NCI-H2196 (cell line): ENCODE measurements around the gene MVB12B.

Experiments
- DNase-seq: peaks from one replicate; lab custom pipeline; 2025; ENCODE audit not compliant: unreplicated experiment; lab: John Stamatoyannopoulos, UW

Gene MVB12B

DNA sequence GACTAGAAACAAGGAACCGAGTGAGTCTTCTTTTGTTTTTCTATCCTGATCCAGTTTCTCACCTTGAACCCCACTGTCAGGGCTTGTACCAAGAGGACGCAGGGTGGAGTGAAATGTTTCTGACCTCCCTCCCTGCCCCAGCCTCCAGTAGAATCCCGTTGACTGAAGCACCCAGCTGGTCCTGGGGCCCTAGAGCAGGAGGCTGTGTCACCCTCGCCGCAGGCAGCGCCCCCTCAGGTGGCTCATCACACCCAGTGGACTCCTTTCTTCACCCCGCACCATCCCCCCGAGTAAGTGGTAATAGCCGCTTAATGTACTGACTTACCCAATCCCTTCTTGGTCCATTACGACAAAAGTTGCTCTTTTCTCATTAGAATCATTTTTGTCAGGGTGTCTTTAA is 53.8 kb downstream of the MVB12B start:
- no peak for DNase-seq

DNA sequence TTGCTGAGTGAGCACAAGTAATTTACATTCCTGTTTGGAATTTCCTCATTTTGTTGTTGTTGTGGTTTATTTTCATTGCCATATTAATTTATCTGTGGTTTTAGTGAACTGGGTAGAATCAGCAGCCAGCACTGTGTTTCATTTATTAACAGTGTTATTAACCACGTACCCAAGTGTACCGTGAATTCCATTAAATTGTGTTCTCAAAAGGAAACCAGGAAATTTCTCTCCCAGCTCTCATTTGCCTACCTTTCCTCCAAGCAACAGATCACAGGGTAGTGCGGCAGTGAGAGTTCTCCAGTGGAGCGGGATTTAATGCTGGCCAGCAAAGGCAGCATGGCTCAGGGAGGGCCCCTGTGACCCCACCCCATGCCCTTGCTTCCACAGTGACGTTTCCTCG is 54.6 kb downstream of the MVB12B start:
- DNase-seq, result no peak

DNA sequence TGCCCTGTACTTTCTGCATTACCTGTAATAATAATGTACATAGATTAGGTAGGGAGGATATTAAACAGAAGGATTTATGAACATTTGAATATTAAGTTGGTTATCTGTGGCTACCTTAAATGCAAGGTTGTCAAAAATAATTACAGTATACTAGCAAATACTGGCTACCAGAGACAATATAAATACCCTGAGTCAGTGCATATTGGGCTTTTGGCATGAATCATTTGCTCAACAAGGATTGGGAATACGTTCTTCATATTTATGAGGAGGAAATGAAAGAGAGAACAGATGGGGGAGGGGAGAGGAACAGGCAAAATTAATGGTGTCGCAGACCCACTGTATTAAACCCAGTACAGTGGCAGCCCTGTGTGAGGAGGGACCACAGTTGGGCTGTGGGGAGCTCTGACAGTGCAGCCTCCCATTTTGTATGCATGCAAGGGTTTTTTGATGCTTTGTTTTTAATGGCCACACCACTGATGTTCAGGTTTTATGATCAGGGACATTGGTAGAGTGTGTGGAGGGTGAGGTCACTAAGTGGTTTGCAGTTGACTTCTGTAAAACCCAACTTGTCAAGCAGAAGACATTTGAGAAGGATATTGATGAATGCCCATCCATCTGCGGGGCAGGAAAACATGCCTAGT is 56.9 kb downstream of the MVB12B start:
- DNase-seq, result no peak

DNA sequence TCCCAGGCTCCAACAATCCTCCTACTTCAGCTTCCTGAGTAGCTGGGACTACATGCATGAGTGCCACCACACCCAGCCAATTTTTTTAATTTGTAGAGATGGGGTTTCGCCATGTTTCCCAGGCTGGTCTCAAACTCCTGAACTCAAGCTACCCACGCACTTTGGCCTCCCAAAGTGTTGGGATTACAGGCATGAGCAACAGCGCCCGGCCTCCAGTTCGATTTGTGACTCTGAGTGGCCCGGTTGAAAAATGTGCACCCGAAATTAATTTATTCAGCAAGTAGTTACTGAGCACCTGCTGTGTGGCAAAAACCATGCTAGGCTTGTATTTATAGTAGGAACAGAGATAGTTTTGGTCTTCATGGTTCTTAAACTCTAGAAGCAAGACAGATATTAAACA is 58.3 kb downstream of the MVB12B start:
- no peak for DNase-seq

DNA sequence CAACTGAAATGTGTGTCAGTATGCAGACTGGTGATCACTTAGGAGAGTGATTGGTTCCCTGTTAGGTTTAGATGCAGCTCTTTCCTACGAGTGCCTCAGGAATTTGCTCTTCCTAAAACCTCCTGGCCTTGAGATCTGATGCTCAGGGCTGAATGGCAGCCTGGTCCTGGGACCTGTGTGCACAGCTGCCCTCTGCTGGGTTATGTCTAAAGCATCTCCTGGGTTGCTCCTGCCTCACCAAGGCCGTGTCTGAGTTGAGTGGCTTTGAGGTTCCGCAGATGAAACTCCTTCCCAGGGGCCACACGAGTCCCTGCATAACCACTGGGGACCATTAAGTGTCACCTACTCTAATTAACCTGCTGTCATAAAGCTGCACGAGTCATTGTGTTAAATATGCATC is 59.5 kb downstream of the MVB12B start:
- DNase-seq, result no peak

DNA sequence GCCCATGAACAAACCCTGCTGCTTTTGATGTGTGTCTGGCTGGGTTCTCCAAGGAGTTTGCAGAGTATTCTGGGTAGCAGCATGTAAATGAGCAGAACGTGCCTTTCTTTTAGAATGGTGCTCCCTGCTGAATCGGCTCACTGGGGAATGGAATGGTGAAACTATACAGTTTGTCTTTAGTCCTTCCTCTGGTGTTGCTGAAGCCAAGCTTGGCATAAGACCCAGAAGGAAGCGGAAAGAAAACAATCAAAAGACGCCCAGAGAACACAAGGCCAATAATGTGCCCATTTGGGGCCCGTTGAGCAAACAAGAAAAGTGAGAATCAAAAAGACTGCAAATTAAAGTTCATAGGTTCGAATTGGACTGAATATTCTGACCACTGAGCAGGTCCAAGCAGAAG is 60.1 kb downstream of the MVB12B start:
- no peak for DNase-seq

DNA sequence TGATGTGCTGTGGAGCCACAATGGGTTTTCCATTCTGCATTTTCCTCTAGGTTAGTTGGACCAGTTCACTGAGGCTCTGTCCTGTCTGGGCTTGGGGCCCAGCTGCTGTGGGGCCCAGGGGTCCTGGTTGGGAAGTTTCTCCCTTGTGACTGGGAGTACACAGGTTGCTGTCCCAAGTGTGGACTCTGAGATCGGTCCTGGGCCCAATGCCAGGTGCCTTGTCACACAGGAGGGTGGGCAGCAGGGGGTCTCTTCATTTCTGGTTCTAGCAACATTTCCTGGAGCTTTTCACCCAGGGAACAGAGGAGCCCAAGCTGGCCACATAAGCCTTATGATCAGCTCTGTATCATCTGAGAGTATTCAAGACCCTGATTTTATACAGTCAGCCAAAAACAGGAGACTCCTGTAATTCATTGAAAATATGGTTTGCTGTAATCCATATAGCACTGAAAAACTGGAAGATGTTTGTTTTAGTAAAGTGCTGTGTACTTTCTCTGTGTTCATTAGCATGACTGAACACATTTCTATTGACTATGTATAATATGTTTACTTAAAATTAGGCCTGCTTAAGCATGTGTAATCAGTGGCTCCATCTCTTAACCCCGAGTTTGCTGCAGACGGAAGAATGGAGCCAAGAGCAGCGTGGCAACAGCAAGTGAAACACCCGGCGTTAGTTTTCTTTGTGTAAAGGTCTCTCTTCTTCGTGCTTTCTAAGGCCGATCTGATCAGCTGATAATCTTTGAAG is 62.5 kb downstream of the MVB12B start:
- no peak for DNase-seq

DNA sequence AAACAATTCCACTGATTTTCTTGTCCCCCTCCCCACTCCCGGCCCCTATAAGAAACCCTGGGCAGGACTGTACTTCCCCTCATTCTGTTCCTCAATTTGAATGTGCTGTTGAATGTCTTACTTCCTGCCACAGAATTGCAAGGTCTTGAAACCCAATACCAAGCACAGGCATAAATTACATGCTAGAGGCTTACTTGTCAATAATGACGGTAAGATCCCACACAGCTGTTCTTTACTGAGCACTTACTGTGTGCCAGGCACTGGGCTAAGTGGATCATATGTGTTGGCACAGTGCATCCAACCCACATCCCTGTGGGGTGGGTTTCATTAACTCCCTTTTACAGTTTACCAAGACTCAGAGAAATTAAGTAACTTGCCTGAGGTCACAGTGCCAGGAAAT is 63.4 kb downstream of the MVB12B start:
- no peak for DNase-seq

DNA sequence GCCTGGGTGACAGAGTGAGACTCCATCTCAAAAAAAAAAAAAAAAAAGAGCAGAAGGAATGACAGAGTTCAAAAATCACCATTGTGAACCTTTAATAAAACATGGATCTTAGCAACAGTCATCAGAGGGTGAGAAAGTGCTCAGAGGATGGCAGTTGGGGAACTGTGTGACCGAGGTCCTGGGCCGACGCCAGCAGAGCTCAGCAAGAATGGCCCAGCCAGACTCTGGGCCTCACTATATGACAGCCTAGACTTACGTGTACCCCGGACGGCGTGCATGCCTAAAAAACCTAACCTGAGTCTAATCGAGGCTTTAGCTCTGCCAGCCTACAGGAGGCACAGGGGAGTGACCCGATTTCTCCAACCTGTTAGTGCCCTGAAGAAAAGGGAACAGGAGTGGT is 64.3 kb downstream of the MVB12B start:
- no peak for DNase-seq

DNA sequence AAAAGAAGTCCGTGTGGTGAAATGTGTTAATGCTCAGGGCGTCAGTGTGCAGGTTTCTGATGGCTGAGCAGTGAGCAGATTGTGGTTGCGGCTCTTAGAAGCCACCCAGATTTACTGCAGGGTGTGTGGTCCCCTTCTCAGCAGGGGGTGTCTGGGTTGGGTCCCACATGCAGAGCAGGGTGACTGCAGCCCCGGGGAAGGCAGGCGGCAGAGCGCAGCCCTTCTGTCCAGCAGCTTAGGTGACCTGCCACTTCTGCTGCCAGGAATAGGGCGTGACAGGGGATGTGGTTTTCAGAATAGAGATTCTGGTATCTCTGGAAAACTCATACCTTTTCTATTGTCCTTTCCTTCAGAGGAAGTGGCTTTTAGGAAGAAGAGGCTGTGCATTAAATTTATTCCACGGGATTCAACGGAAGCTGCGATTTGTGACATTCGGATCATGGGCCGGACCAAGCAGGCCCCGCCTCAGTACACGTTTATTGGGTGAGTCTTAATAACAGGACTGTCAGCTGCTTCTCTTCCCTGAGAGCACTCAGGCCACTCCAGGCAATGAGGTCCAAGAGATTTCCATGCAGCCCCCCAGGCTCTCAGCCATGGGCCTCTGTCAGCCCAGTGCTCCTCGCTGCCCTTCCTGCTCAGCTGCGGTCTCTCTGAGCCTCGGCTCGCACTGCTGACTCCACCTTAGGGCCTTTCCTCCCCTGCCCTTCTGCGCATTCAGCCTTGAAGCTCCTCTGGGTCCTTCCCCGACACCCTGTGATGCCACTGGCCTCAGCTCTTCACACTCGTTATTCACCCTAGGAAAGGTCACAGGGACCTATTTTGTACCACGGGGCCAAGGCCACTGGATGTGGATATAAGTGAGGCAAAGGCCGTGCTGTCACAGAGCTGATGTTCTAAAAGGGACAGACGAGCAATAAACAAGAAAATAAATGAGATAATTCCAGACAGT is 65.4 kb downstream of the MVB12B start:
- DNase-seq, result no peak

DNA sequence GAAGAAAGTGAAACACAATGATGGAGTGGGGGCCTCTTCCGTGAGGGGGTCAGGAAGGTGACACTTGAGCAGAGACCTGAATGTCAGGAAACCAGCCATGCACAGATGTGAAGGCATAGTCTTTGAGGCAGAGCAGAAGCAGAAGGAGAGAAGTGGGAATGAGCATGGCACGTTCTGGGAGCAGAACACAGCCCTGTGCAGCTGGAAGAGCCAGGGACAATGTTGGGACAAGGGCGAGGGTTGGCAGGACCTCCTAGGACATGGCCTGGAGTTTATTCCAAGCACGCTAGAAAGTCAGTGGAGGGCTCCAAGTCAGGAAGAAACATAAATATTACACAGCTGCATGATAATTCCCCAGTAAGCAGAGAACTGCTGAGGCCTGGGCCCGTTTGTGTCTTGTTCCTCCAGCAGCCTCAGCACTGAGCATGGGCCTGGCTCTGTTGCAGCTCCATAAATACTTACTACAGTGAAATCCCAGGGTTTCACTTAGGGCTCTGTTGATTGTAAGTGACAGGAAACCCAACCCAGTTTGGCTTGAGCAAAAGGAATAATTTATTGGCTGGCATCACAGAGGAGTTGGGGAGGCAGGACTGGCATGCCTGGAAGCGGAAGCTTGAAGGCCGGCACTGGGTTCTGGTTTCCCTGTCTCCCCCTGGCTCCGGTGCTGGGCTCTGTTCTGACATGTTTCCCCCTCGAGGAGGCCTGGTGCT is 66.2 kb downstream of the MVB12B start:
- no peak for DNase-seq

DNA sequence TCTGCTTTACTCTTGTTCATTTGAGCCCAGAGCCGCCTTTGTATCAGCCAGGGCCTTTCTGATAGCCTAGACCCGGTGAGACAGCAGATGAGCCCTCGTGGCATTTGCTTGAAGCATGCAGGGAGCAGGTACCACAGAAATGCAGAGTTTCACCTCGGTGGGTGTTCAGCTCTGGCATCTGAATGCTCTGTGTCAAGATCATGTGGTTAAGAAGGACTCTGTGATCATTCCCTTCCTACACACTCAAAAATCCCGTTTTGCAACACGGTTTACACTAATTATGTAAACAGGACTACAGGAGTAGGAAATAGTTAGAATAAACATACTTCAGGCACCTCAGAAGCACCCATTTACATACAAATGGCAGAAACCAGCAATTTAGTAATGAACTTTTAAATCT is 67.2 kb downstream of the MVB12B start:
- DNase-seq, result no peak

DNA sequence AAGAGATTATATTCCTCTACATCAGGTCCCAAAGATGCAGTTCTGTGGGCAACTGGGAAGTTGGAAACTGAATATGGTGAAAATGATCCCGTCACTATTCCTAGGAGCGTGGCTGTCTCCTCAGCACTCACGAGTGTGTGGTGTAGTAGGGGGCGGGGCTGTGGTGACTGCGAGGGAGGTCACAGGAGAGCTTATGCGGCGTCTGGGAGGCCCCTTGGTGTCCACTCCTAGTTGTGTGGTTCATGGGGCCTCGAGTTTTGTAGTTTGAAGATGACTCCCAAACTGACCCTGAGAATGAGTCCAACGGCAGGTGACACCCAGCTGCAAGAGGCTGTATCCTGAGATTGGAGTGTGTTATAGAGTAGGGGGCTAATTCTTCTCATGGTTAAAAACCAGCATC is 68.2 kb downstream of the MVB12B start:
- no peak for DNase-seq

DNA sequence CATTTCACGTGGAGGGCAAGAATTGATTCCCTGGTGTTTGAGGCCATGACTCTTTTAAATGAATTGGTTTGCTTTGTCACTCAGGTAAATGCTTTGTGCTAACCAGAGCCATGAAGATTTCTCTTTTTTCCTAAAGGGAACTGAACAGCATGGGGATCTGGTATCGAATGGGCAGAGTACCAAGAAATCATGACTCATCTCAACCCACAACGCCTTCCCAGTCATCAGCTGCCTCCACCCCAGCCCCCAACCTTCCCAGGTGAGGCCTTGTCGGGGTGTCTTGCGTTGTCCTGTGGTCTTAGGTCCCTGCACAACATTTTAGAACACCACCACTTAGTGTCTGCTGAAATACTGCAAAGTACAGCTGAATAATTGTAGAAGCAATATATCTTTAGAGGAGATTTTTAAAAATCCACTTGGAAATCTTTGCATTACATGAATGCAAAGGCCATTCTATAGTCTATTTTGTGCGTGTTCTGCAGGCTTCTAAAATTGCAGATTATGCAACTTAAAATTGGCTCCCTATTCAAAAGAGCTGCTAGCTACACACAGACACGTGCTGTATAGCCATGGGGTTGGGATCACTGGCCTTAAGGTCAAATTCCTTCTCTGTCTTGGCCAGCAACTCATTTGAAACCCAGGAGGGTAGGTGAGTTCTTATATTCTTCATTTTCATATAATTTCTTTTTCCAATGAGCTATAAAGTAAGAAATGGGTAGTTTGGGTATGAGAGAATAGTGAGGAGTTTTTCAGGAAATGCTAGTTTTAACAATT is 69.0 kb downstream of the MVB12B start:
- peak; percentile 55 for DNase-seq

DNA sequence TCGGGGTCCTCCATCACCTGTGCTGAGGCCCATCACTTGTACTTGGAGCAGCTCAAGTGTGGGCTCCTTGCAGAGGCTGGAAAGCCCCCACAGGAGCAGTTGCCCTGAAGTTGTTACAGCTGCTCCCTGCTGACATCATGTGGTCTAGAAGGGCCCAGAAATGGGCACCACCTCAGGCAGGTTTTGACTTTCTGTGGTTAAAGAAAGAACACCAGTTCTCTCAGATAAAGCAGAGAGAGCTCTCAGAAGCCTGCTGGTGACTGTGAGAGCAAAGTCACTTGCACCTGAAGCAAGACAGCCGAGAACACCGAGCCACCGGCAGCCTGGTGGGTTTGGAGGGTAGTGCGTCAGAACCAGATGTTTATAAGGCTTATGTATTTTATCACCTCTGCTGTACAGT is 70.4 kb downstream of the MVB12B start:
- no peak for DNase-seq

DNA sequence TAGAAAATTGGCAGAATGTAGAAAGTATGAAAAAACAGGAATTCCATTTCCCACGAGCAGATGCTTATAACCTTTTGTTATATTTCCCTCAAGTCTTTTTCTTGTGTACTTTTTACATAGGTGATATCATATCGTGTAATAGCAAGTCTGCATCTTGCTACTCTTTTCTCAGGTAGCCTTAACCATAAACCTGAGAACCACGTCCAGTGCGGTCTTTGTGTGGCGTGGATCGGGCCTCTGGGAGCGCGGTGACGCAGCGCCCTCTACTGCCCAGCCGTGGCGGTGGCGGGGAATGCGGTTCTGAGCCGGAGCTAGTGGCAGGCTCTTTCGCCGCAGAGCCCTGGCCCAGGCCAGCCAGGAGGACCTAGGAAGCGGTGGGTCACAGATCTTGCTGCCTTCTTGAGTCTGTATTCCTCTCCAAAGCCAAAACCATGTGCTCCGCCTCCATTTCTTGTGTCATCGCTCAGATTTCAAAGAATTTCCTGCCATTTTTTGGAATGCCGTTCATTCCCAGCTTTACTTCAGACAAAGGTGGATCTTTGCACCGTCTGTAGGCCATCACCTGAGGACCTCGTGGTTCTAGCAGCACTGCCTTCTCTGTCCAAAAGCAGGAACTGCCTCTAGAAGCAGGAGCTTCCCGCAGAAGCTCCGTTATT is 71.9 kb downstream of the MVB12B start:
- peak; percentile 43 for DNase-seq

DNA sequence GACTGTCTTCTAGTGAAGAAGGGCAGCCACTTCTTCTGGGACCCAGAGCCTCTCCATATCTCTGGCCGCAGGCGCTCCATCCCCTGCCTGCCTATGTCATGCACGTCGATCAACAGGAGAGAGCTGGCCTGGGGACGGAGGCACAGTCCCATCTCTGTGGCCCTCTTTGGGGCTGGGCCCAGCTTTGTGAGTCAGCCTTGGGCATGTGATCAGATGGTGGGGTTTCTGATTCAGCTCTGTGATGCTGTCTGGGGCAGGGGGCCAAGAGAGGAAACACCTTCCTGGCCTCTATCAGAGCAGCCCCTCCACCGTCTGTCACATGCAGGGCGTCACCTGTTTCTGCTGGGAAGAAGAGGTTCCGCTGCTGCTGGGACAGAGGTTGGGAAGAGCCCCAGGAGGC is 72.6 kb downstream of the MVB12B start:
- no peak for DNase-seq

DNA sequence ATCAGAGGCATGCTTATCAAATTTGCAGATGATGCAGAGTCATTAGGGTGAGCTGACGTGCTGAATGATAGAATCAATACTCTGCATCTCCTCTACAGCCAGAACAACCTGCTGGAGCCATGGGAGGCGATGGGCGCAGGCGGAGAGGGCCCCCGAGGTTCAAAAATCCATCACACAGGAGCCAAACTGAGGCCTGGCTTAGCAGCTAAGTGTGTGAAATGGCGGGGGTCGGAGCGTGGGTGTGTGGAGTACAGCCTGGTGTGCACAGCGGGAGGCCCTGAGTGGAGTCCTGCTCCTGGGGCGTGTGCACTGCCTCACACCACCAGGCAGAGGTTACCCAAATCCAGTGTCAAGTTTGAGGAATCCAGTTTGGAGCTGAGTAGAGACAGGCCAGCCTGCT is 73.2 kb downstream of the MVB12B start:
- no peak for DNase-seq

DNA sequence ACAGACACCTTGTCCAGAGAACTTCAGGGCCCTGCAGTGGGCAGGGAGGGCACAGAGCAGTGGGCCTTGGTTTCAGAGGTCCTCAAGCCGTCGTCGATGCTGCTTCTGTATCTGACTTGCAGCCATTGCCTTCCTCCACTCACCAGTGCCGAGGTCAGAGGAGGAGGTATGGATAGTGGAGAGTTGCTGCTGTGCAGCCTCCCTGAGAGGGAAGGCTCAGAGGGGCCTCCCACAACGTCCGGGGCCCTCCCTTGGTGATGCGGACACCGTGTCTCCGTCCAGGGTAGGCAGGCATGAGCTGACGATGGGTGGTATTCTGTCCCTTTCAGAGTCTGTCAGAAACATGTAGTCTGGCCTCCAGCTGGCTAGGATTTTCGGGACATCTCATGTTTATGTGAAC is 73.9 kb downstream of the MVB12B start:
- DNase-seq, result no peak

DNA sequence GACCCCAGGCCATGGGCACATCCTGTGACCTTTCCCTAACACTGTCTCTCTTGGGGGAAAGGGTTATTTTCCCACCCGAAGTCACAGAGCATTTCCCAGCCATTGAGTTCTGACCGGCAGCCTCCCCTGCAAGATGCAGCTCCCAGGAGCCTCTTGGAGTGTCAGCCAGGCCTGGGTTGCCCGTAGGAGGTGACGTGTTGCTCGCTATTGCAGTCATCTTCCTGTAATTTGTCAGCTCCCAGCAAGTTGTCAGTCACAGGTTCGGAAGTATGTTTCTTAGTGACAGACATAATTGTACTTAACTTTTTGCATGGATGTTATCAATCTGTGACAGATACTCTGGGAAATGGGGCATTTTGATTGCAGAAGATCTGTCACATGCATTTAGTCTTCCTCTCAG is 74.5 kb downstream of the MVB12B start:
- no peak for DNase-seq
